Anterior cingulate cortex (tissue), 58 donors: ENCODE results near the gene TMEM51.

ENCODE experiments used
- DNase-seq, 58 donors: peaks; one replicate each; lab custom pipeline; 2025; lab: John Stamatoyannopoulos, UW

Gene TMEM51

GRCh38 chr1:15152318-15153183 is 996 bp upstream of the TMEM51 start:
- DNase-seq: peak in 57 of 58 donors; percentile 3 to 81 (median 65)

GRCh38 chr1:15153842-15154479 is 414 bp downstream of the TMEM51 start:
- DNase-seq: peak in 34 of 58 donors; percentile 6 to 62 (median 30)

GRCh38 chr1:15154480-15155036 is 1.0 kb downstream of the TMEM51 start:
- DNase-seq: peak in 1 of 58 donors; percentile 17

- no peak for DNase-seq
Observed at GRCh38 chr1:15155191-15155590, 1.6 kb downstream of the TMEM51 start.

- DNase-seq: no peak
Observed at GRCh38 chr1:15155888-15156741, 2.6 kb downstream of the TMEM51 start.

GRCh38 chr1:15156807-15157380 is 3.3 kb downstream of the TMEM51 start:
- DNase-seq: no peak

GRCh38 chr1:15157524-15158399 is 4.2 kb downstream of the TMEM51 start:
- DNase-seq: no peak

- DNase-seq: no peak
Observed at GRCh38 chr1:15158506-15159165, 5.1 kb downstream of the TMEM51 start.

GRCh38 chr1:15159166-15159555 is 5.6 kb downstream of the TMEM51 start:
- DNase-seq: no peak

- no peak for DNase-seq
Observed at GRCh38 chr1:15160626-15161025, 7.1 kb downstream of the TMEM51 start.

- DNase-seq: no peak
Observed at GRCh38 chr1:15167386-15167785, 13.8 kb downstream of the TMEM51 start.

GRCh38 chr1:15168479-15168878 is 14.9 kb downstream of the TMEM51 start:
- DNase-seq: no peak

GRCh38 chr1:15170071-15170470 is 16.5 kb downstream of the TMEM51 start:
- no peak for DNase-seq

GRCh38 chr1:15171271-15171908 is 17.8 kb downstream of the TMEM51 start:
- DNase-seq: no peak

- DNase-seq: no peak
Observed at GRCh38 chr1:15172405-15173259, 19.1 kb downstream of the TMEM51 start.

- DNase-seq: no peak
Observed at GRCh38 chr1:15173863-15174614, 20.5 kb downstream of the TMEM51 start.

GRCh38 chr1:15174615-15174983 is 21.1 kb downstream of the TMEM51 start:
- DNase-seq: no peak
